Measurements from ENCODE around the gene TAPBP.
"Not testable (repeated sequence)": the region's sequence is repeated elsewhere in the genome, so short reads cannot be mapped to it uniquely, and the experiment has no call there.

TAPBP gene

DNA sequence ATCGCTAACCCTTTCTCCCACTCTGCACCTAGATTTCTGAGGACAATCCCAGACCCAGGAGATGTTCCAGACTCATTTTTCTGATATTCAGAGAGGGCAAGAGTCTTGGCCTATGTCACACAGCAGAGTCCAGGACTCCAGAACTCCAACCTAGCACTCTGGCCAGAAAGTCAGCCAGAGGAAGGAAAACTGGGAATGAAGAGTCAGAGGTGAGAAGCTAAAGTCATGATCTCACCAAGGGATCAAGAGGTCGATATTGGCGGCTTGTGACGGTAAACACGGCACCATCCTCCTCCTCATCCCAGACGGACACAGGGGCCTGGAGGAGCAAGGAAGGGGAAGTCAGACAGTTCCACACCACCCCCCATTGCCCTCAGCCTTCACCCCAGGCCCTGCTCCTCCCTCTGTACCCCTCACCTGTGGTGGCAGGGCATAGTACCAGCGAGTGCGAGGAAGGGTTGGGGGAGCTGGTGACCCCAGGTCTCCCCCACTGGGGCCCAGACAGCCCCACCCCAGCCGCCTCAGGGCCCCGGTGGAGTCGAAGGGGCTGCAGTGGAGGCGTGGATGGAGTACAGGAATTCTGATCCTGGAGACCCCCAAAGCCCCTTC lies 17.0 kb downstream of the TAPBP start:
- no peak for DNase-seq (ENCODE audit: low read depth in 2 of 2)

- DNase-seq (ENCODE audit: low read depth in 2 of 2), result no peak
Measured at GRCh38 chr6:33295621-33296369, 18.1 kb downstream of the TAPBP start.

- DNase-seq (ENCODE audit: low read depth in 2 of 2), result no peak
Measured at GRCh38 chr6:33294086-33294823, 19.6 kb downstream of the TAPBP start.

DNA sequence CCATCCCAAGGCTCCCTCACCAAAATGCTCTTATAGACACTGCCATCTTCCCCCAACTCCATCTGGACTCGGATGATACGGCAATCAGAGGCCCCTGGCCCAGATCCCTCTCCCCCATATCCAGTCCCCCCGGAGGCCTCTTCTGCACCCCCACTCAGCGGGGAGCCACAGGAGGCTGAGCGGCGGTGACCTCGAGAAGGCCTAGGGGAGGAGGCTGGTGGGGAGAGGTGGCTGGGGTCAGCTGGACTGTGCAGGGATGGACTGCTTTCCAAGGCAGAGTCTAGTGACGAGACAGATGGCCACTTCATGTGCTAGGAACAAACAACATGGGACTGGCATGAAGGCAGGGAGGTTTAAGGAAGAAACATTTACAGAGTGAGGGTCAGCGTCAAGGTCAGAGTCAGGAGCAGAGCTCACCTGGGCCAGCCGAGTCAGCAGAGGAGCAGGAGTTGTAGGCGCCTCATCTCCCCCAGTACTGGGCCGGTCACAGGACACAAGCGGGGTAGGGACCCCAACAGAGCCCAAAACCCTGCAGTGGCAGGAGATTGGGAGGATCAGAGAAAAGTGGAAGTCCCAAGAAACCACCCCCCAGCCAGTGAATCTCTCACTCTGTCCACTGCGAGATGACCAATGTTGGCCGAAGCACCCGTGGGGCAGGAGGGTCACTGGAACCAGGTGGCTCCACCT lies 20.7 kb downstream of the TAPBP start:
- no peak for DNase-seq (ENCODE audit: low read depth in 2 of 2)

DNA sequence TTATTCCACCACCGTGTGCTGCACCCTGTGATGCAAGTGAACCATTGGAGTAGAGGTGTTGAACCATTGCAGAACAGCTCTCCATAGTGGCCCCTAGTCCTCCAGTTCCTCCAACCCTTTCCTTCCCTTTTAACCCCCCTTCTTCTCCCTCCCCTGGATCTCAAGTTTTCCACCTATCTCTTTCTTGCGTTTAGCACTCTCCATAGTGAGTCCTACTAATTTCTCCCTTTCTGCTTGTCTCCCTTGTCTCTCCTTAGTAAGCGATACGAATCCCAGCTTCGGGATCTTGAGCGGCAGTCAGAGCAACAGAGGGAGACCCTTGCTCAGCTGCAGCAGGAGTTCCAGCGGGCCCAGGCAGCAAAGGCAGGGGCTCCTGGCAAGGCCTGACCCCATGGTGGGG lies 23.4 kb downstream of the TAPBP start:
- no peak for DNase-seq (ENCODE audit: low read depth in 2 of 2)

GRCh38 chr6:33289784-33290315 lies 24.0 kb downstream of the TAPBP start:
- no peak for DNase-seq (ENCODE audit: low read depth in 2 of 2)

DNA sequence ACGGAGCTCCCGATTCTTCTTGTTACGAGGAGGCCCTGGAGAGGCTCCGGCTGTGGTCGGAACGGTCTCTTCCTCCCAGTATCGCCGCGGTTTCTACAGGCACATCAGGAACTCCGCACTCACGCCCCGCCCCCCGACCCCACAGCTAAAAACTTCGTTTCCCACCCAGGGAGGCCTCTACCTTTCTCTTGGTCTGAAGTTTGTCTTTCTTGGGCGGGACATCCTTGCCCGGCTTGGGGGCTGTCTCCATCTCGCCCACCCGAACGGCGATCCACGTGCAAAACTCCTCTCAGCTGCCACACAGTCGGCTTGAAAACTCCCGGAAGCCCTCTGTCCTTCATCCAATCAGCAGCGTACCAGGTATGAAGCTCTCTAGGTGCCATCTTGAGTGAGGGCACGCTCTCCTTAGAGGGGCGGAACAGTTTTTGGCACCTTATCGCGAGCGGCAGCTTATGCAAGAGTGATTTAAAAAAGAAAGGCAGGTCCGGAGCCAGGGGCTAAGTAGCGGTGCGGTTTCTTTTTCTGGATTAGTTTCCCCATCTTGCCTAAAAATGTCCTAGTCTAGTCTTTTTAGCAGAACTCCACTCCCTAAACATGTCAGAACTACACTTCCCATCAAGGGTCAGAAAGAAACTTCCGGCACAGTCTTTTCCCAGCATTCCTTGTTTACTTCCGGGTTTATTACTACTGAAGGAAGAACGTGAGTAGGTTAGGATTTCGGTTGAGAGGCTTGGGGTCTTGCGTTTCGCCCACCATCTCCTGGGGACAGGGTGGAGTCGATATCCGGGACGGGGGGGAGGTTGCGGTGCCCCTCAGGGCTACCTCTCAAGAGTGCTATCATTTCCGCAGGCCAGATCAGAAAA lies 24.7 kb downstream of the TAPBP start, which contains the start of the genes PFDN6 and WDR46:
Gene PFDN6, plus strand, starts transcription at position 681 of the 863 bp plus-strand sequence. CDS start 256 bp downstream, outside the sequence.
Gene WDR46, minus strand, starts transcription at position 319 of the 863 bp plus-strand sequence. Its CDS starts 69 bp downstream, at position 250.
- DNase-seq (ENCODE audit: low read depth in 2 of 2), result peak; percentile 75 to 84

- DNase-seq (ENCODE audit: low read depth in 2 of 2), result no peak
Measured at GRCh38 chr6:33288141-33288920, 25.5 kb downstream of the TAPBP start.

DNA sequence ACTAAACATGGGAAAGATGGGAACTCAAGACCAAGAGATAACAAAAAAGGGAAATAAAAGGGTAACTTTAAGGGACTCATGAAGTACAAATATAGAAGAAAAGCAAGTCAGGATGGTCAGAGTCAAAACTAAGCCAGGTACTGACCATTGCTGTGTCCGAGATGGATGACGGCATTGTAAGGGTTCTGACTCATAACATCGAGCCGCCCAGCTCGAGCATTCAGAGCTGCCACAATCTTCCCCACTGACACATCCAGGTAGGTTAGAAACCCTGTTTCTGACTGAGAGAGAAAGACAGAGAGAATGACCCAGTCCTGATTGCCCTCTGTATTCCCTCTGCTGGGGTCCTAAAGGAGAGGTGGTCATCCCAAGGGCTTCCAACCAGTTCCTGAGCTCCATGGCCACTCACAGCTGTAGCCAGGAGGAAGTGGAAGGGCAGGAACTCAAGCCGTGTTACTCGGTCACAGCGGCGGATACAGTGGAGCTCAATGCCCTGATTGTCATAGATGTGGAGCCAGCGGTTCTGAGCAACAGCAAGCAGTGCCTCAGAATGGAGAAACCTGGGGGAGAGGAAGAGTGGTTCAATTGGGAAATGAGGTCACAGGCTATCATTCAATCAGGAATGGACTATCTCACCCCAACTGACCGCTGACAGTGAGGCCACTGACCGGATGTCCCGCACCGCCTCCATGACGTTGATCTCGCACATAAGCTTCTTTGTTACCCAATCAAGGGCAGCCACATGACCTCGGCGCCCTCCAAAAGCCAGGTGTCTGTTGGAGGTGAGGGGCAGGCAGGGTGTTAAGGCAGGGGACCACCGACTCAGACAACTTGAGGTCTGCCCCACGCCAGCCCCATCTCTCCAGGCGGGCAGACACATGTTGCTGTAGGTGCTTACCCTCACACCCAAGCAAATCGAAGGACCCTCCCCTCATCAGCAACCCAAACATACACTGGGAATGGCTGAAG lies 26.6 kb downstream of the TAPBP start:
- DNase-seq (ENCODE audit: low read depth in 2 of 2), result no peak

DNA sequence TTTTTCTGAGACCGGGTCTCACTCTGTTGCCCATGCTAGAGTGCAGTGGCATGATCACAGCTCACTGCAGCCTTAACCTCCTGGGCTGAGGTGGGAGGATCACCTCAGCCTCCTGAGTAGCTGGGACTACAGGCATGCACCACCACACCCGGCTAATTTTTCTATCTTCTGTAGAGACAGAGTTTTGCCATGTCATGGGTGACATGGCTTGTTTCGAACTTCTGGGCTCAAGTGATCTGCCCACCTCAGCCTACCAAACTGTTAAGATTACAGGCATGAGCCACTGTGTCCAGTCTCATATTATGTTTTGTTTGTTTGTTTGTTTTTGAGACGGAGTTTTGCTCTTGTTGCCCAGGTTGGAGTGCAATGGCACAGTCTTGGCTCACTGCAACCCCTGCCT lies 28.7 kb downstream of the TAPBP start:
- not testable (repeated sequence) for DNase-seq (ENCODE audit: low read depth in 2 of 2)

DNA sequence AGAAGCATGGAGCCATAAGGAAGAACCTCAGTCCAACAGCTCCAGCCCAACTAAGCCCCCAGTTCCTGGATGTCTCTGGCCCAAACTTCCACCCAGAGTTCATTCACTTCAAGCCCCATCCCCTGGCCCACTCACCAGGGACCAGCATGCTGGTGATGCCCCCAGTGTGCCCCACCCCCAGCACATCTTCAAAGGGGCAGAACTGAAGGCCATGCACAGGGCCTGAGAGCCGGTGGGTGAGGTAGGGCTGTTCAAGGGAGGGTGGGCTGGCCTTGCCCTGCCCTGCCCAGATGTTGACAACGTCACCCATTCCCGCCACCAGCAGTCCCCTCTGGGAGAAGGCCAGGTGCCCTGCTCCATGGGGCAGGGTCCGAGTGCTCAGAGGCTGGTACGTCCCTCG lies 33.3 kb downstream of the TAPBP start:
- no peak for DNase-seq (ENCODE audit: low read depth in 2 of 2)

- DNase-seq (ENCODE audit: low read depth in 2 of 2), result no peak
Measured at GRCh38 chr6:33279971-33280511, 33.8 kb downstream of the TAPBP start.

- no peak for DNase-seq (ENCODE audit: low read depth in 2 of 2)
Measured at GRCh38 chr6:33279257-33279695, 34.6 kb downstream of the TAPBP start.

- DNase-seq (ENCODE audit: low read depth in 2 of 2), result no peak
Measured at GRCh38 chr6:33278810-33279209, 35.1 kb downstream of the TAPBP start.

GRCh38 chr6:33278392-33278741 lies 35.5 kb downstream of the TAPBP start:
- no peak for DNase-seq (ENCODE audit: low read depth in 2 of 2)

DNA sequence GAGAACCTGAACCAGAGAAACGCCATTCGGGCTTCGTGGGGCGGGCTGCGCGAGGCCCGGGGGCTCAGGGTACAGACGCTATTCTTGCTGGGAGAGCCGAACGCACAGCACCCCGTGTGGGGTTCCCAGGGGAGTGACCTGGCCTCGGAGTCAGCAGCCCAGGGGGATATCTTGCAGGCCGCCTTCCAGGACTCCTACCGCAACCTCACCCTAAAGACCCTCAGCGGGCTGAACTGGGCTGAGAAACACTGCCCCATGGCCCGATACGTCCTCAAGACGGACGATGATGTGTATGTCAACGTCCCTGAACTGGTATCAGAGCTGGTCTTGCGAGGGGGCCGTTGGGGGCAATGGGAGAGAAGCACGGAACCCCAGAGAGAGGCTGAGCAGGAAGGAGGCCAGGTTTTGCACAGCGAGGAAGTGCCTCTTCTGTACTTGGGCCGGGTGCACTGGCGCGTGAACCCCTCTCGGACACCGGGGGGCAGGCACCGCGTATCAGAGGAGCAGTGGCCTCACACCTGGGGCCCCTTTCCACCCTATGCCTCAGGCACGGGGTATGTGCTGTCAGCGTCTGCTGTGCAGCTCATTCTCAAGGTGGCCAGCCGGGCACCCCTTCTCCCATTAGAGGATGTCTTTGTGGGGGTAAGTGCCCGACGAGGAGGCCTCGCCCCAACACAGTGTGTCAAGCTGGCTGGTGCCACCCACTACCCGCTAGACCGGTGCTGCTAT lies 36.1 kb downstream of the TAPBP start:
- DNase-seq (ENCODE audit: low read depth in 2 of 2), result no peak

DNA sequence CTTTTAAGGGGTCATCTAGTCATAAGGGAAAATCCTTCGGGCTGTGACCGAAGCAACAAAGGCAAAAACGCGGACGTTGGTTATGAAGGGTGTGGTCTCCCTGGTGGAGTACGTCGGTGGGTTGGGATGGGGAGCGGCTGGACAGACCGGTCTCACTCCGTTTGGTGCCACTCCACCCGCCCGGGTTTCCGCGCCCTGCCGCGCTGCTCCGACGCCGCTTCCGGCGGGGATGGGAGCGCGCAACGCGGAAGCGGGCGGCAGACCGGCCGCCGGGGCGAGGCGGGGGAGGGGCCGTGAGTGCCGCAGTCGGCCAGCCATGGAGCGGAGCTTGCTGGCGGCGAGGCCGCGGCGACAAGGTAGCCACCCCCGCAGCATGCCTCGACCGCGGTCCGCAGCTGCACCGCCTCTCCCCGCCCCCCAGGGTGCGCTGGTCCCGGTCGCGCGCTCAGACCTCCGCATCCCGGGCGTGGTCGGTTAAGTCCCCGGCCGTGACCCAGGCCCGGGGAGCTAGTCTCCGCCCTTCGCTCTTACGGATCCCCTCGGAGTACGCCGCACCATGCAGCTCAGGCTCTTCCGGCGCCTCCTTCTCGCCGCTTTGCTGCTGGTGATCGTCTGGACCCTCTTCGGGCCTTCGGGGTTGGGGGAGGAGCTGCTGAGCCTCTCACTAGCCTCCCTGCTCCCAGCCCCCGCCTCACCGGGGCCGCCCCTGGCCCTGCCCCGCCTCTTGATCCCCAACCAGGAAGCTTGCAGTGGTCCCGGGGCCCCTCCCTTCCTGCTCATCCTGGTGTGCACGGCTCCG lies 36.8 kb downstream of the TAPBP start, which contains the start of gene B3GALT4:
Gene B3GALT4, plus strand, starts transcription at position 260 of the 799 bp plus-strand sequence. Its CDS starts 297 bp downstream, at position 557.
- peak; percentile 35 to 71 for DNase-seq (ENCODE audit: low read depth in 2 of 2)

Data from stimulated activated CD8-positive, alpha-beta memory T cell treated with anti-CD3 and anti-CD28 coated beads, Interleukin-7, amount 100 ng/mL, for 4 hours (primary cell).